ENCODE data around the gene C2orf81.

C2orf81 gene

GRCh38 chr2:74406035-74406434 lies 15.4 kb downstream of the C2orf81 start:
- TF ChIP-seq, protein P1, sequence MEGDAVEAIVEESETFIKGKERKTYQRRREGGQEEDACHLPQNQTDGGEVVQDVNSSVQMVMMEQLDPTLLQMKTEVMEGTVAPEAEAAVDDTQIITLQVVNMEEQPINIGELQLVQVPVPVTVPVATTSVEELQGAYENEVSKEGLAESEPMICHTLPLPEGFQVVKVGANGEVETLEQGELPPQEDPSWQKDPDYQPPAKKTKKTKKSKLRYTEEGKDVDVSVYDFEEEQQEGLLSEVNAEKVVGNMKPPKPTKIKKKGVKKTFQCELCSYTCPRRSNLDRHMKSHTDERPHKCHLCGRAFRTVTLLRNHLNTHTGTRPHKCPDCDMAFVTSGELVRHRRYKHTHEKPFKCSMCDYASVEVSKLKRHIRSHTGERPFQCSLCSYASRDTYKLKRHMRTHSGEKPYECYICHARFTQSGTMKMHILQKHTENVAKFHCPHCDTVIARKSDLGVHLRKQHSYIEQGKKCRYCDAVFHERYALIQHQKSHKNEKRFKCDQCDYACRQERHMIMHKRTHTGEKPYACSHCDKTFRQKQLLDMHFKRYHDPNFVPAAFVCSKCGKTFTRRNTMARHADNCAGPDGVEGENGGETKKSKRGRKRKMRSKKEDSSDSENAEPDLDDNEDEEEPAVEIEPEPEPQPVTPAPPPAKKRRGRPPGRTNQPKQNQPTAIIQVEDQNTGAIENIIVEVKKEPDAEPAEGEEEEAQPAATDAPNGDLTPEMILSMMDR (conservative IDR thresholded peaks at IDR 0.05) = no peak
- peak overlapping the region; percentile 68 for H3K27ac ChIP-seq

GRCh38 chr2:74401891-74402290 lies 19.5 kb downstream of the C2orf81 start:
- TF ChIP-seq, protein P1 (conservative IDR thresholded peaks at IDR 0.05) = no peak
- H3K27ac ChIP-seq = no peak overlapping the region

GRCh38 chr2:74399785-74400184 lies 21.6 kb downstream of the C2orf81 start:
- no peak overlapping the region for H3K27ac ChIP-seq
- TF ChIP-seq, protein P1 (conservative IDR thresholded peaks at IDR 0.05) = peak; percentile 65

- H3K27ac ChIP-seq = no peak overlapping the region
- TF ChIP-seq, protein P1 (conservative IDR thresholded peaks at IDR 0.05) = no peak
These were observed 25.3 kb downstream of the C2orf81 start for GRCh38 chr2:74396149-74396548.

GRCh38 chr2:74393525-74393924 lies 27.9 kb downstream of the C2orf81 start:
- H3K27ac ChIP-seq = 0 out of 2 replicates have a peak overlapping the region, but pooled peaks have one; percentile 0
- TF ChIP-seq, protein P1 (conservative IDR thresholded peaks at IDR 0.05) = no peak

GRCh38 chr2:74392449-74392743 lies 29.0 kb downstream of the C2orf81 start:
- TF ChIP-seq, protein P1 (conservative IDR thresholded peaks at IDR 0.05) = no peak
- peak overlapping the region; percentile 92; the same call in 1 of the 2 replicates for H3K27ac ChIP-seq

DNA sequence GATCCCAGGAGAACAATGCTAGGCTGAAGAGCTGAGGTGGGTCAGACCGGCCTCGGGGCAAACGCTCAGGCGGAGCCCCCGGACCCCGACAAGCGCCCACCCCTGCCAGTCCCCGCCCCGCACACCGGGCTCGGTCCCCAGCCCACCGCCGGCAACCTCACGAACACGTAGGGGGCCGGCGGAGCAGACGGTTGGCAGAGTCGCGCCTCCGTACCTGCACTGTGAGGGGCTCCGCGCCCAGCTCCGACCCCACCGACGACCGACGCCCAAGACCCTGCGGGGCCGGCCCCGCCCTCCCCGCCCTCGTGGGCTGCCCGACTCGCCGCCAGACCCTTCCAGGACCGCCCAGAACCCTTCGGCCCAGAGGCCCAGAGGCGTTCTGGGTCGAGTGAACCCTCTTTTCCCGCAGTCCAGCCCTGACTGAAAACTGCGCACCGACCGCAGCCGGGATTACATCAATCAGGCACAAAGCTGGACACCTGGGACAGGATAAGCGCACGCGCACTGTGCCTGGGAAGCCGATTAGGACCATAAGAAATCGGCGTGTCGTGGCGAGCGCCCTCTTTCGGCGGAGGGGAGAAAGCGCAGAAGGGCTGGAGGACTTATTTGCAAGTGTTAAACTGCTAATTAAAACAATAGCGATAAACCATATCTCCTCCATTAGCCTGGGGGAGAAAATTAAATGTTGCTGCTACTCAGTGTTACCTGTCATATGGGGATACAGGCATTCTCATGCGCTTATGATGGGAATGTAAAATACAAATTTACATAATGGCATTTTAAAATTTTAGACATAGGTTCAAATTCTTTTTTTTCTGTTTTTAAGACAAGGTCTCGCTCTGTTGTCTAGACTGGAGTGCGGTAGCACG lies 29.6 kb downstream of the C2orf81 start:
- peak overlapping the region; percentile 92 for H3K27ac ChIP-seq
- TF ChIP-seq, protein P1 (conservative IDR thresholded peaks at IDR 0.05) = peak; percentile 97

Data from VCaP (cell line).